GM20431 (cell line): Measurements from ENCODE around the gene ALDH1A2.

ENCODE experiments used
- in situ Hi-C: fragments of 300-500 bp; cut with MseI, MboI; formaldehyde crosslinking; loops from one replicate; pipeline ENCODE4 v1.15.0; 2020; ENCODE audit warnings: low sequenced_read_pairs; ENCODE audit not compliant: unreplicated experiment

The ALDH1A2 gene

GRCh38 chr15:58070801-58071418, 5.4 kb upstream of the ALDH1A2 start:
- in situ Hi-C loops: no loop called here

- in situ Hi-C loops: no loop called here
Observed at GRCh38 chr15:58069008-58069407, 3.5 kb upstream of the ALDH1A2 start.

GRCh38 chr15:58066042-58066867, 744 bp upstream of the ALDH1A2 start:
- in situ Hi-C loops: no loop called here

GRCh38 chr15:58064980-58065444, 499 bp downstream of the ALDH1A2 start:
- in situ Hi-C loops: no loop called here

- in situ Hi-C loops: no loop called here
Observed at GRCh38 chr15:58064082-58064979, 1.2 kb downstream of the ALDH1A2 start.

GRCh38 chr15:58063614-58064013, 1.9 kb downstream of the ALDH1A2 start:
- in situ Hi-C loops: no loop called here

GRCh38 chr15:58062983-58063382, 2.5 kb downstream of the ALDH1A2 start:
- in situ Hi-C loops: no loop called here

- in situ Hi-C loops: no loop called here
Observed at GRCh38 chr15:58062175-58062574, 3.3 kb downstream of the ALDH1A2 start.

GRCh38 chr15:58060575-58060974, 4.9 kb downstream of the ALDH1A2 start:
- in situ Hi-C loops: no loop called here

- in situ Hi-C loops: no loop called here
Observed at GRCh38 chr15:58058729-58059128, 6.8 kb downstream of the ALDH1A2 start.

GRCh38 chr15:58058073-58058472, 7.4 kb downstream of the ALDH1A2 start:
- in situ Hi-C loops: no loop called here

- in situ Hi-C loops: no loop called here
Observed at GRCh38 chr15:58057559-58057958, 8.0 kb downstream of the ALDH1A2 start.

- in situ Hi-C loops: no loop called here
Observed at GRCh38 chr15:58056015-58056414, 9.5 kb downstream of the ALDH1A2 start.

GRCh38 chr15:58053315-58054153, 12.0 kb downstream of the ALDH1A2 start:
- in situ Hi-C loops: no loop called here

GRCh38 chr15:58052334-58052733, 13.2 kb downstream of the ALDH1A2 start:
- in situ Hi-C loops: no loop called here

- in situ Hi-C loops: no loop called here
Observed at GRCh38 chr15:58049520-58050227, 15.8 kb downstream of the ALDH1A2 start.

- in situ Hi-C loops: no loop called here
Observed at GRCh38 chr15:58048261-58048660, 17.2 kb downstream of the ALDH1A2 start.

GRCh38 chr15:58047149-58047548, 18.4 kb downstream of the ALDH1A2 start:
- in situ Hi-C loops: no loop called here

- in situ Hi-C loops: no loop called here
Observed at GRCh38 chr15:58046467-58046866, 19.0 kb downstream of the ALDH1A2 start.
